ENCODE results near the gene IL17B.

The IL17B gene

DNA sequence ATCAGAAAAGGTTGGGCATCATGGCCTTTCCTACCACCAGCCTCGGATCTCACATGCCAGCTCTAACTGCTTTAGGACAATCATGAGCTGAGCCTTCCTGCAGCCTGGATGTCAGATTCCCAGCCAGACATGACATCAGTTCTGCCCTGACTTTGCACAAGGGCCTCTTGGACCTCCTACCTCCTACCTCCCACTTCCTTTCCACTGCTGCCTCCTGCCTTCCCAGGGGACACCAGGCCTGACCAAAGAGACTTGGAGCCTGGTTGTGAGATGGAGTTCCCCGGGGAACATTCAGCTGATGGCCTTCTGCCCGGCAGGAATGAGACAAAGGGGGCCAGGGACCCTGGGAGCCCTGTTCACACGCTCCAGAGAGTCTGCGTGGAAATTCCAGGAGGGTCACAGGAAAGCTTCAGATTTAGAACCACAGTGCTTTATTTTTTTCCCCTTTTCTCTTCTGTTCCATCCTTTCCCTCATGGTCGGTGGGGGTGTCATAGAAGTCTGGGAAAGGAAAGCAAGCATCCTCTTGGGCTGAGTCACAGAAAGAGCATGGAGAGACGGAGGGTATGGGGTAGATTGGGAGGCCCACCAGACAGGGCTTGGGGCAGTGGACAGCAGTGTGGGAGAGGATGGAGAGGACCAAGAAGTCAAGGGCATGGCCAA lies 35.4 kb upstream of the IL17B start:
- DNase-seq (ENCODE audit: insufficient read length, low spot score) (no peak), FAIRE-seq (no peak)
- no peak for TF ChIP-seq CTCF (IDR thresholded peaks at IDR 0.05; ENCODE audit: insufficient read depth, missing control alignments)

- no peak for TF ChIP-seq CTCF (IDR thresholded peaks at IDR 0.05; ENCODE audit: insufficient read depth, missing control alignments)
- no peak for DNase-seq (ENCODE audit: insufficient read length, low spot score)
- no peak for FAIRE-seq
Observed at GRCh38 chr5:149413477-149414210, 34.6 kb upstream of the IL17B start.

DNA sequence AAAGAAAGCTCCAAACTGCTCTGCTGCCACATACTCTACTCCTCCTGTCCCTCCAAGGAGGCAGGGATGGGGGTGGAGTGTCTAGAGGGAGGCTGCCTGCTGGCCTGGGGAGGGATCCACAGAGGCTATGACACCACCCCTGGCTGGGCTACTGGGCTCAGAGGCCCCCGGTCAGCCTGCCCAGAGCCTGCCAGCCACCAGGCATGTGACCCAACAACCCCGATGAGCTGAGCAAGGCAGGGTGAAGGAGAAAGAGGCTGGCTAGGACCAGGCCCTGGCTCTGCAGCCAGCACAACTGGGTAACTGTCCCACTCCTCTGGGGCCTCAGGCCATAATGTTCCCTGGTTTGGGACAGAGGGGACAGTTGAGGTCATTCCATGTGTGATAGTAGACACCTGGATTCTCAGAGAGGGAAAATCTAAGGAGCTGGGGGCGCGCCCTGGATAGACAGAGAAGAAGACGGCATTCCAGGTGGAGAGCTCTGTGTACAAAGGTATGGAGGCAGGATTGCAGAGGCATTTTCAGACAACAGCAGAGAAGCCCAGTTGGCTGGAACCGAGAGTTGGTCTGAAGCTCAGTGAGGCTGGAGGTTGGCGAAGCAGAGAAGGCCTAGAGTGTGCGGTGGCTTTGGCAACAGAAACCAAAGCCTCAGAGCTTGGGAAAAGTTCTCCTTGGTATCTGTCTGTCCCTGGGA lies 33.8 kb upstream of the IL17B start:
- no peak for TF ChIP-seq CTCF (IDR thresholded peaks at IDR 0.05; ENCODE audit: insufficient read depth, missing control alignments)
- no peak for FAIRE-seq
- DNase-seq (ENCODE audit: insufficient read length, low spot score), result no peak

DNA sequence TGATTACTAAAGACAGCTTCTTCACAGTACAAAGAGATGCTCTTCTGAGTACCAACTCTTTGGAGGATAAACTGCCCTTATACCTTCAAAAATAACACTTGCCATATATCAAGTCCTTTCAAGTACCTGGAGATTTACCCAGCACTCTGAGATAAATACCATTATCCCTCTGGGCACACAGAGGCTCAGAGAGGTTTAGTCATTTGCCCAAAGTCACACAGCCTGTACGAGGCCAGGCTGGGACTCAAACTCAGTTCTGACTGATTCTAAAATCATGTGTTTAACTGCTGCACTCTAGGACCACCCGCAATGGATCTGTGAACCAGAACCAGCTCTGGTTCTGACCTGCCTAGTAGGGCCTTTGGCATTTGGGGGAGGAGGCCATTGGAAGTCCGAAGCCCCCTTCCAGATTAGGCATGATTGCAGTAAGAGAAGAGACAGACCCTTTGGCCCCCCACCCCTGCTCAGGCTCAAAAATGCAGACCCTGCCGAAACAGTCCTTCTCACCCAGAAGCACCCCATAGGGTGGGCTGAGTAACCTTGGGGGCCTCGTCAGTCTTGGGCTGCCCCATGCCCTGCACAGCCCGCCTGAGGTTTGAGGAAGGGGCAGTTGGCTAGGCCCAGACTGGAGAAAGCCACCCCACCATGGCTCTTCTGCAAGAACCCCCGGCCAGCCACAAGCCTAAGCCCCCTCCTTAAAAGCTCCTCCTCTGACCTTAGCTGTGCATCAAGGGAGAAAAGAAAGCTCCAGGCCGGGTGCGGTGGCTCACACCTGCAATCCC lies 32.8 kb upstream of the IL17B start:
- DNase-seq (ENCODE audit: insufficient read length, low spot score) (no peak), FAIRE-seq (no peak)
- no peak for TF ChIP-seq CTCF (IDR thresholded peaks at IDR 0.05; ENCODE audit: insufficient read depth, missing control alignments)

- TF ChIP-seq CTCF (IDR thresholded peaks at IDR 0.05; ENCODE audit: insufficient read depth, missing control alignments), result no peak
- DNase-seq (ENCODE audit: insufficient read length, low spot score) (no peak), FAIRE-seq (no peak)
Observed at GRCh38 chr5:149410721-149411432, 31.8 kb upstream of the IL17B start.

DNA sequence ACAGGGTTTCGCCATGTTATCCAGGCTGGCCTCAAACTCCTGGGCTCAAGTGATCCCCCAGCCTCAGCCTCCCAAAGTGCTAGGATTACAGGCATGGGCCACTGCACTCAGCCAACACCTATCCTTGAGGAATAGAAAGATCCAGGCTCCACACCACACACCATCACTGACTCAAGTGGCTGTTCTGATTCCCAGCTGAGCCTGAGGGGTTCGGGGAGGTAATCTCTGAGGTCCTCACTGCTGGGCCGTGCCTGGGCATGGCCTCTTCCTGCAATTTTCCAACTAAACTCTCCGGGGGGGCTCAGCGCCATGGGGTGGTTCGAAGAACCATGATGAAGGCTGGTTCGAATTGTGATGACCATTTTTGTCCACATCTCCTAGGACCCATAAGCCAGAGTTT lies 31.0 kb upstream of the IL17B start:
- DNase-seq (ENCODE audit: insufficient read length, low spot score) (no peak), FAIRE-seq (no peak)
- no peak for TF ChIP-seq CTCF (IDR thresholded peaks at IDR 0.05; ENCODE audit: insufficient read depth, missing control alignments)

Data from D721Med (cell line).